ENCODE data around the gene UBASH3A.

UBASH3A gene

GRCh38 chr21:42367367-42368165 lies 36.1 kb upstream of the UBASH3A start:
- DNase-seq (ENCODE audit: low spot score) = no peak
- TF ChIP-seq CTCF (IDR thresholded peaks at IDR 0.05; ENCODE audit: extremely low read depth, missing control alignments) = no peak

- TF ChIP-seq CTCF (IDR thresholded peaks at IDR 0.05; ENCODE audit: extremely low read depth, missing control alignments) = no peak
Observed at GRCh38 chr21:42369821-42370220, 33.9 kb upstream of the UBASH3A start.

GRCh38 chr21:42370894-42371654 lies 32.6 kb upstream of the UBASH3A start:
- DNase-seq (ENCODE audit: low spot score) = no peak
- no peak for TF ChIP-seq CTCF (IDR thresholded peaks at IDR 0.05; ENCODE audit: extremely low read depth, missing control alignments)

More at GRCh38 chr21:42369821-42370220, 33.9 kb upstream of the UBASH3A start:
- DNase-seq (ENCODE audit: low spot score) = no peak

- no peak for DNase-seq (ENCODE audit: low spot score)
Observed at GRCh38 chr21:42373196-42373907, 30.4 kb upstream of the UBASH3A start.

GRCh38 chr21:42373908-42374455 lies 29.7 kb upstream of the UBASH3A start:
- TF ChIP-seq CTCF (IDR thresholded peaks at IDR 0.05; ENCODE audit: extremely low read depth, missing control alignments) = no peak
- DNase-seq (ENCODE audit: low spot score) = no peak

More at GRCh38 chr21:42373196-42373907, 30.4 kb upstream of the UBASH3A start:
- no peak for TF ChIP-seq CTCF (IDR thresholded peaks at IDR 0.05; ENCODE audit: extremely low read depth, missing control alignments)

GRCh38 chr21:42374457-42374856 lies 29.2 kb upstream of the UBASH3A start:
- no peak for DNase-seq (ENCODE audit: low spot score)
- no peak for TF ChIP-seq CTCF (IDR thresholded peaks at IDR 0.05; ENCODE audit: extremely low read depth, missing control alignments)
